GM12801 (cell line): ENCODE results near the gene CHAF1A.

ENCODE experiments used
- CTCF ChIP-seq: IDR thresholded peaks from one replicate; pipeline ENCODE4 v1.5.1; 2011; ENCODE audit warnings: control low read depth; ENCODE audit not compliant: insufficient read length; ENCODE audit errors: extremely low read depth

CHAF1A gene

GRCh38 chr19:4393947-4394590 lies 8.4 kb upstream of the CHAF1A start:
- TF ChIP-seq CTCF: no peak

- no peak for TF ChIP-seq CTCF
These were observed 5.3 kb upstream of the CHAF1A start for GRCh38 chr19:4396949-4397783.

- no peak for TF ChIP-seq CTCF
These were observed 2.7 kb upstream of the CHAF1A start for GRCh38 chr19:4399812-4400134.

GRCh38 chr19:4400135-4400936 lies 2.1 kb upstream of the CHAF1A start, which contains the start of gene SH3GL1:
TSS of gene SH3GL1 (minus strand) at chr19:4400547. CDS start at chr19:4400368, 179 bp downstream.
- TF ChIP-seq CTCF: no peak

- no peak for TF ChIP-seq CTCF
These were observed 670 bp upstream of the CHAF1A start for GRCh38 chr19:4401769-4402170.

- no peak for TF ChIP-seq CTCF
These were observed 743 bp downstream of the CHAF1A start for GRCh38 chr19:4403005-4403761.
